ENCODE measurements around the gene RBM47. TPM values are rescaled to one million over a fixed set of nuclear protein-coding genes. Genes with fewer than 3 reads are reported as not detected.

The RBM47 gene
- total and polyA plus RNA-seq, 4 donors, result 25.9 to 119 (median 94.0) TPM

- H3K9ac ChIP-seq (ENCODE audit: insufficient read depth in 1 of 2, low read length in 2 of 2), result no peak overlapping the region
- H3K4me3 ChIP-seq, result no peak overlapping the region
- no peaks in the 10 kb centered on the region for H3K27me3 ChIP-seq (ENCODE audit: control insufficient read depth in 3 of 3, insufficient read depth in 3 of 3, low read length in 2 of 3)
- DNase-seq, result no peak
- H3K36me3 ChIP-seq (ENCODE audit: control insufficient read depth in 4 of 4, insufficient read depth in 4 of 4, low read length in 4 of 4), result peaks cover 0 to 3% (median 0%) of the 10 kb centered on the region in 4 donors
- no peaks in the 10 kb centered on the region for H3K4me1 ChIP-seq (ENCODE audit: control insufficient read depth in 5 of 5, insufficient read depth in 5 of 5, low read length in 5 of 5)
- ATAC-seq (ENCODE audit: insufficient read depth, low FRiP score), result no peak
- H3K9me3 ChIP-seq (ENCODE audit: control insufficient read depth in 4 of 4, insufficient read depth in 3 of 4, low read length in 3 of 4), result peaks cover 0 to 2% (median 0%) of the 10 kb centered on the region in 4 donors
- 83 to 90% methylated on average over 2 of the region's 2 CpGs for WGBS, 2 donors
- TF ChIP-seq CTCF (IDR thresholded peaks at IDR 0.05; ENCODE audit: control extremely low read depth, extremely low read depth), result no peak
- H3K27ac ChIP-seq (ENCODE audit: low read depth in 1 of 2, low read length in 1 of 2), result peak overlapping the region in 1 of 2 donors; percentile 64
Measured at GRCh38 chr4:40587351-40587750, 42.3 kb downstream of the RBM47 start.

- Histone ChIP-seq H3K9me3 (ENCODE audit: control insufficient read depth in 4 of 4, insufficient read depth in 3 of 4, low read length in 3 of 4) (peaks cover 0 to 2% (median 0%) of the 10 kb centered on the region in 4 donors), H3K27me3 (ENCODE audit: control insufficient read depth in 3 of 3, insufficient read depth in 3 of 3, low read length in 2 of 3) (no peaks in the 10 kb centered on the region), H3K4me3 (no peak overlapping the region), H3K27ac (ENCODE audit: low read depth in 1 of 2, low read length in 1 of 2) (peak overlapping the region in 1 of 2 donors; percentile 64), H3K36me3 (ENCODE audit: control insufficient read depth in 4 of 4, insufficient read depth in 4 of 4, low read length in 4 of 4) (peaks cover 0 to 3% (median 0%) of the 10 kb centered on the region in 4 donors), H3K4me1 (ENCODE audit: control insufficient read depth in 5 of 5, insufficient read depth in 5 of 5, low read length in 5 of 5) (no peaks in the 10 kb centered on the region), H3K9ac (ENCODE audit: insufficient read depth in 1 of 2, low read length in 2 of 2) (no peak overlapping the region)
- WGBS, 2 donors, result 36 to 54% methylated on average over 8 of the region's 8 CpGs
- no peak for ATAC-seq (ENCODE audit: insufficient read depth, low FRiP score)
- no peak for DNase-seq
- TF ChIP-seq CTCF (IDR thresholded peaks at IDR 0.05; ENCODE audit: control extremely low read depth, extremely low read depth), result no peak
Measured at GRCh38 chr4:40586729-40587128, 42.9 kb downstream of the RBM47 start.

GRCh38 chr4:40586034-40586433, 43.6 kb downstream of the RBM47 start:
- DNase-seq (no peak), ATAC-seq (ENCODE audit: insufficient read depth, low FRiP score) (no peak)
- Histone ChIP-seq H3K27me3 (ENCODE audit: control insufficient read depth in 3 of 3, insufficient read depth in 3 of 3, low read length in 2 of 3) (no peaks in the 10 kb centered on the region), H3K4me1 (ENCODE audit: control insufficient read depth in 5 of 5, insufficient read depth in 5 of 5, low read length in 5 of 5) (no peaks in the 10 kb centered on the region), H3K36me3 (ENCODE audit: control insufficient read depth in 4 of 4, insufficient read depth in 4 of 4, low read length in 4 of 4) (peaks cover 0 to 3% (median 0%) of the 10 kb centered on the region in 4 donors), H3K4me3 (no peak overlapping the region), H3K9ac (ENCODE audit: insufficient read depth in 1 of 2, low read length in 2 of 2) (no peak overlapping the region), H3K27ac (ENCODE audit: low read depth in 1 of 2, low read length in 1 of 2) (no peak overlapping the region), H3K9me3 (ENCODE audit: control insufficient read depth in 4 of 4, insufficient read depth in 3 of 4, low read length in 3 of 4) (no peaks in the 10 kb centered on the region)
- 27 to 79% methylated on average over 2 of the region's 2 CpGs for WGBS, 2 donors
- TF ChIP-seq CTCF (IDR thresholded peaks at IDR 0.05; ENCODE audit: control extremely low read depth, extremely low read depth), result no peak

- ATAC-seq (ENCODE audit: insufficient read depth, low FRiP score) (no peak), DNase-seq (no peak)
- Histone ChIP-seq H3K9me3 (ENCODE audit: control insufficient read depth in 4 of 4, insufficient read depth in 3 of 4, low read length in 3 of 4) (no peaks in the 10 kb centered on the region), H3K27me3 (ENCODE audit: control insufficient read depth in 3 of 3, insufficient read depth in 3 of 3, low read length in 2 of 3) (no peaks in the 10 kb centered on the region), H3K27ac (ENCODE audit: low read depth in 1 of 2, low read length in 1 of 2) (no peak overlapping the region), H3K4me3 (no peak overlapping the region), H3K9ac (ENCODE audit: insufficient read depth in 1 of 2, low read length in 2 of 2) (no peak overlapping the region), H3K36me3 (ENCODE audit: control insufficient read depth in 4 of 4, insufficient read depth in 4 of 4, low read length in 4 of 4) (peaks cover 0 to 3% (median 0%) of the 10 kb centered on the region in 4 donors), H3K4me1 (ENCODE audit: control insufficient read depth in 5 of 5, insufficient read depth in 5 of 5, low read length in 5 of 5) (no peaks in the 10 kb centered on the region)
- WGBS, 2 donors, result 82% methylated on average over 8 of the region's 8 CpGs
- no peak for TF ChIP-seq CTCF (IDR thresholded peaks at IDR 0.05; ENCODE audit: control extremely low read depth, extremely low read depth)
Measured at GRCh38 chr4:40585201-40585799, 44.4 kb downstream of the RBM47 start.
